Activated CD4-positive, CD25-positive, alpha-beta regulatory T cell treated with anti-CD3 and anti-CD28 coated beads, Interleukin-2, amount 50 U/mL, for 16 hours (primary cell): ENCODE results near the gene STK32B.
"Not testable (repeated sequence)": the region's sequence is repeated elsewhere in the genome, so short reads cannot be mapped to it uniquely, and the experiment has no call there.

Experiments
- DNase-seq: peaks from one replicate; pipeline ENCODE4 v3.0.0-alpha.2; 2020; ENCODE audit warnings: low read depth, low spot score

The STK32B gene

DNA sequence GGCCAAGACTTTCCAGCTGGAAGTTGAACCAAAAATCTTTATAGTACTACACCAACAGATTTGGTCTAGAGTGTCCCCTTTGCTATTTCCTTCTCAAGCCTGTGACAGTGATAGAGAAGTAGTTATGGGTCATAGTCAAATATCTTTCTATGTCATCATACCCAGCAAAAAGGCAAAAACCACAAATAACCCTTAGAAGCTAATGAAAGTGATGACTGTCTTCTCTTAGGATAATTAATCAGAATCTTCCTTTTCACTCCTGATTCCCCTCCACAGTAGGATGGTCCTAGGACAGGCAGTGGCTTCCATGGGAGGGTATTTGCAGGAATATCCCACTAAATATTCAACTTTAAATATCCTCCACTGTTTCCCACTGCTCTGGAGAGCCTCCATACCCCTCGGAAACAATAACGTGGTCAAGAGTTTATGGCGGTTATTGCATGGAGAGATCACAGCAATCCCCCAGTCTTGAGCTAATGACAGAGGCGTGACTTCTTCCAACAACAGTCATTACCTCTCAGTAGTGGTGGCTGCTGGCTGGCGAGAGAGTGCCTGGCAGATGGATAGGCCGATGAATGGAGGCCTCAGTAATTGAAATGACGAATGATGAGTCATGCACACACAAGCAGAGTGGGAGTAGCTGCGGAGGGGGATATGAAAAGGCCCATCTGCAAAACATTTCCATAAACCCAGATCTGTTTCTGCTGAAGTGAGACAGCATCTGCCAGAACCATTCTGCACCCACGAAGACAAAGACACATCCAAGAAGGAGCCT, 154.9 kb downstream of the STK32B start:
- no peak for DNase-seq

DNA sequence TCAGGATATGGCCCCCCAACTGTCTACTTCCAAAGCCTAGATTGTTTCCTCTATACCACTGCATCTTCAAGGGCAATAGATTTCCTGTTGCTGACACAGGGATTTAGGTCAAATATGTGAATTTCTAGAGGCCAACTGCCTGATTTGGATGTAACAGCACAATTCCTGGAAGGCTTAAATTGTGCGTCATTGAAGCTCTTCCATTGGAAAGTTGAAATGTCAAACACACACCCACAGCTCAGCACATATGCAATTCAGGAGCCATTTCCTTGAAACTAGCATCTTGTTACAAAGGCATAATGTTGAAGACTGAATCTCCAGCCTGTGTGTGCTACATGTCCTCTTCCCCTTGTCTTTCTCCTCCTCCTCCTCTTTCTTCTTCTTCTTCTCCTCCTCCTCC, 158.6 kb downstream of the STK32B start:
- DNase-seq = no peak

DNA sequence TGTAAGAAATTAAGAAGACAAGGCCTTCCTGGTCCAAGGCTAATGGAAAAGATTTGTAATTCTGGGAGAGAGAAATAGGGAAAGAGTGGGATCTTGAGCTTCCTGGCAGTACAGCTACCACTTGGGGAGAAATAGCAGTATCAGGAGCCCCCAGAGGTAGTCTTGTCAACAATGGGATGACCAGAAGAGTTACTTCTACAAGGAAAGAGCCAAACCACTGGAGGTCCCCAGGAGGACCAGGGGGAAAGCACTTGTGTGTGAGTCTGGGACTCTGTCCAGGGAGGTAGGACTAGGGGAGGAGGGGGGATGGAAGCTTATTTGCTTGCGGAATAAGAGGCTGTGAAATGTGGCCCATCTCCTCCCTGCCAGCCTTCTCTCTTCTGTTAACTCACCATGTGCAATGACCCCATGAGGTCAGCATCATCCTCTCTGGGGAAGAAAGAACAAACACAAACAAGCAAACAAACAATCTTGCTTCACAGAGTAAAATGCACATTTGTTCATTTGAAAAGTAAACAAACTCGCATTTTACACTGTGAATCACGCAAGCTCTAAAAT, 160.1 kb downstream of the STK32B start:
- DNase-seq = no peak

DNA sequence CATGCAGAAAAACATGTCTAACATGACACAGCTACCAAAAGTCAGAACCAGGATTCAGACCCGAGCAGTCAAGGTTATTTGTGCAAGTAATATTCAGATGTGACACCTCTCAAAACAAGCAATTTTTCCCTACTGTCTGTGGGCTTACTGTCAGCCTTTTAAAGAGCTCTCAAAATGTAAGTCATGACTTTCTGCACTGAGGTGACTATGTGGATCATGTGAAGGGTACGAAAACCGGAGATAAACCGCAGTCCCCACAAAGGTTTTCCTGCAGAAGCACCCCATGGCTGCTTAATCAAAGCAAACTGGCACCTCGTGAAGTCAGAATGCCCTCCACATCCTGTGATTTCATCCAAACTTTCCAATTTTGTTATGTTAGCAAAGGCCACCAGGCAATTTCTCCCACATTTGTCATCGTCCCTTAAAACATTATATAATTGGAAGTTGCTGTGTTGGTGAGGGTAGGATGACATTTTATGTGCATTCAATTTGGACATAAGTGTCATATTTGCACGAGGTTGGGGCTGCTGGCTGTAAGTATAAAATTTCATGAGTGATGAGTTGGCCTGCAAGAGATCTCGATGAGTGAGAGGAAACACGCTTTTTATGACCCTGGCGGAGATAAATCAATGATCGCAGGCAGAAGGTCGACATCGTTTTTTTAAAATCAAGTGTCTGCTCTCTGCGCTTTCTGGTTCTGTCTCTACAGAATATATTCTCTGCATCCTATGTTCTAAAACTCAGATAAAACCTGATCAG, 161.2 kb downstream of the STK32B start:
- DNase-seq = no peak

DNA sequence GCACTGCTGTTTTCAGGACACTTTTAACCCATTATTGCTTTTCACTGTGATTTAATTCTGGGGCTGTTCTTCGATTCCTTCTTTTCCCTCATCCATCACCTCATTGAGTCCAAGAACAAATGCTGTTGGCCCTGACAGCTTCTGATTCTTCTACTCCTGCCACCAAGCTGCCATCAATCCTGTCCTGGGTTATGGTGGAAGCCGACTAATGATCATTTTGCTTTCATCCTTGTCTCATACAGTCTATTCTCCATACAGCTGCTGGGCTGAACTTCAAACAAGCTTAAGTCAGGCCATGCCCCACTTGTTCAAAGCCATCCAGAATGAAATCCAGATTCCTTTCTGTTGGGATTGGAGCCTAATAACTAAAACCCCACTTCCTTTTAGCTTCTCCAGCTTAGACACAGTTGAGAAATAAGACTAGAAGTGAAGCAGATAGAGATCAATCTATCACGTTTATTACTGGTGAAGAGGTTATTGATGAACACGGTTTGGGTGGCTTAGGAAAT, 161.9 kb downstream of the STK32B start:
- no peak for DNase-seq

DNA sequence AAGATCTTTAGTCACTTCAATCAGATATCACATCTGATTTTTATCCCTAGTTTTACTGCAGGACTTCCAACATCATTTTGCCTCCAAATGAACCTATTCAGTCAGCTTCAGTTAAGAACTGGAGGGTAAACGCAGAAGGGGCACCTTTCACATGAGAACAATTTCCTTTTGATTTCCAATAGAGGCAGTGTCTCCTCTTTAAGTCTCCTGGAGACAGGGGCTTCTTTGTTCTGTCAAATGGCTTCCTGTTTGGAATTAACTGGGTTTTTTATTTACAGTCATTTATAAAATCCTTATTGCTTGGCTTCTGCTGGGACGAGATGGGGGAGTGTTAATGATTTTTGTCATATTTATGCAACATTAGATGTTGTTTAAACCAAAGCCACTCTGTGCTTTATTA, 164.0 kb downstream of the STK32B start:
- no peak for DNase-seq

DNA sequence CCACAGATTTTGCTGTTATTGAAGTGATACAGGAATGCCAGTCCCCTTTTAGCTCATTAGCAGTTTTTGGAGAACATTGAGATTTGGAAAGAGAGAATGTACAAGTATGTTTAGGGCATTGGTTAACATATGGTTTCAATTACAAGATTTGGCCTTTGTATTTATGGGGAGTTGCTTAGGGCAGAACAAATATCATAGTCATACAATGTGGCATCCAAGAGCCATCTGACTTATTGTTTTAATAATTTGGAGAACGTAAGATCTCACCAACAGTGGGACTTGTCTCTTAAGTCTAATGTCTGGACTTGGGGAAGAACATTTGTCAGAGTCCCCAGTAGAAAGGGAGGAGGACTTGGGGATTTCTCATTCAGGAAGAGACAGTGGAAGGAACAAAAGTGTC, 166.1 kb downstream of the STK32B start:
- no peak for DNase-seq

DNA sequence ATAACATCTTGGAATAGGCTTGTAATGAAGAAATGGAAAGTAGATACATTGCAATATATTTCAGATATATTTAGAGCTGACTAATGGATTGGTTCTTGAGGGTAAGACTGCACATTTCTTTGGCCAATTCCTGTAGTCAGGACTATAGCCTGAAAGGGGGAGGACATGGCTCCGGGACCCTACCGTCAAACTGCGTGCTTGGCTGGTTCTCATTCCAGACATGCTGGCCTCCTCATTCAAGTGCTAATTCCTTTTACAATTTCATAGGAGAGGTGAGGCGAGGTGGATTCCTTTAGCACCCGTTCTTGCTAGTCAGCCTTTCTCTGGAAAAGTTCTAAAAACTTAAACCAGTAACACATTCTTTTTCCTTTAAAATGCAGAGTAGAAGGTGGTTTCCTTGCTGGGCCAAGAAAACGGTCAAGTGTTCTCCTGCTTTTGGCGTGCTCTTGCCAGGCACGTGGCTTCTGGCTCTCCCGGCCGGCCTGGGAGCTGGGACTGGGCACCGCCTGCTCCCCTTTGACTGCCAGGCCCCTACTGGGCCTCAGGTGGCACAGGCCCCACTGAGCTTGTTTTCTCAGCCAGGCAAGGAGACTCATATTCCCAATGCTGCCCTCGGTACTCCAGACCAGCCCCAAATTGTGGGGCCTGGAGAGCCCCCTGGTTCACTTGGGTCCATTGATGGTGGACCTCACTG, 167.2 kb downstream of the STK32B start:
- DNase-seq = no peak

DNA sequence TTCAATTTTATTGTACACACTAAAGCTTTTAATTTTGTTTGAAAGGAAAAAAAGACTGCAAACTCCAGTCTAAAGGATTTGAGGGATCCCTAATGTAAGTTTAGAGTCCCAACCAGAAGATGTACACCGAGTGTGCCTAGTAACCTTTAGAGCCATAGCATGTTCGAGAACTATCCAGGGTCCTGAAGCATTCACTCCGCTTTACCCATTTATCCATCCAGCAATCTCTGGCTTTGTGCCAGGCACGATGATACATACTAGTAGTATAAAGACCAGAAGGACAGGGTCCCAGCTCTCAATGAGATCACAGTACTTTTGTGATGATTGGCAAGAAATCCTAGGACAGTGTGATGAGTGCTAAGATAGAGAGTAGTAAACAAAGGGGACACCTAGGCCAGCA, 168.7 kb downstream of the STK32B start:
- DNase-seq = no peak

DNA sequence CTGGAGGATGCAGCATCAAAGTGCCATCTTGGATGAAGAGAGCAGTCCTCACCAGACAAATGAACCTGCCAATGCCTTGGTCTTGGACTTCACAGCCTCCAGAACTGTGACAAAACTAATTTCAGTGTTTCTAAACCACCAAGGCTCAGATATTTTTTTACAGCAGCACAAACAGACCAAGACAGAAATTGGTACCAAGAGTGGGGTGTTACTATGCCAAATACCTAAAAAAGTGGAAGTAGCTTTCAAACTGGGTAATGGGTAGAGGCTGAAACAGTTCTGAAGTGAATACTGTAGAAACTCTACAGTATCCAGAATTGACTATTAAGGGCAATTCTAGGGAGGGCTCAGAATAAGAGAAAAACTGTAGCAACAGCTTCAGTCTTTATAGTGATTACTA, 170.8 kb downstream of the STK32B start:
- no peak for DNase-seq

DNA sequence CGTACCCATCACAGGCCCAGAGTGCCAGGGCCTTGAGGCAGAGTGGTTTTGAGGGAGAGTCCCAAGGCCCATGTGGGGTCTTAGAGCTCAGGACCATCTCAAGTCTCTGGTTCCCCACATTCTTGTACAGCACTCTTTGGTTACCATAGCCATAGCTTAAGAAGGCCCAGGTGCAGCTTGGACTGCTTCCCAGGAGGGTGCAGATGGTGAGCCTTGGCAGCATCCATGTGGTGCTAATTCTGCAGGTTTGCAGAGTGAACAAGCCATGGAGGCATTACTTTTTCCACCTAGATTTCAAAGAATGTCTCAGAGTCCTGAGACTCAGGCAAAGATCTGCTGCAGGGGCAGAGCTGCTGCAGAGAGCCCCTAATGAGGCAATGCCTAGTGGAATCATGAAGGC, 171.7 kb downstream of the STK32B start:
- no peak for DNase-seq

DNA sequence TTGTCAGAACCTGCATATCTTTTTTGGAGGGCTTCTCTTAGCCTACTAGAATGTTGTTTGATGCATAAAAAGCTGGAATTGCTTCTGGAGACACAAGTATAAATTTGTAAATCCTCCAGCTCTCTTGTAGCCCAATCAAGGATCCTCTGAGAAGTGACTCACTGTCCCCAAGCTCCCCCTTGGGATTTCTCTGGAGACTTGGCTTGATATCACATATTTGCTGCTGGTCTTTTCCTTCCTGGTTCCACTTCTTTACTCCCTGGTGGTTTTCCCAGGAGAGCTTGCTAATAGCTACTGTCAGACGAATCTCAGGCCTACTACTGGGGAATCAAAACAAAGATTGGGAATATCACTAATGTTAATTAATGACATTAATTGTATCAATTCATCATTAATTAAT, 173.1 kb downstream of the STK32B start:
- no peak for DNase-seq

DNA sequence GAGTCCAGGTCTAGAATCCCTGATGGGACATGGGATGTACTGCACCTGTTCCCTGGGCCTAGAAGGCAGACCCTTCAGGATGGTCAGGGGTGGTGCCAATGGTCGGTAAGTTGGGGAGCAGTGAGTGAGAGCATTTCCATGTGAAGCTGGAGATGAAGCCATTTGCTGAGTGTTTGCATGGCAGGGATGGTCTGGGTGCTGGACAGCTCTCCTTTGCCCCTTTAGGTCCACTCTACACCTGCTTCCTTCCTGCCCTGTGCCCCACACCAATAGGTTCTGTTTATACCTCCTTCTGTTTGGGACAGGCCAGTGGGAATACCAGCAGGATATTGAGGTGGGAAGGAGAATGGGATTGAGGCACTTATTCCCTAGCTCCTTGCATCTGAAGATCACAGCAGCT, 181.3 kb downstream of the STK32B start:
- no peak for DNase-seq

DNA sequence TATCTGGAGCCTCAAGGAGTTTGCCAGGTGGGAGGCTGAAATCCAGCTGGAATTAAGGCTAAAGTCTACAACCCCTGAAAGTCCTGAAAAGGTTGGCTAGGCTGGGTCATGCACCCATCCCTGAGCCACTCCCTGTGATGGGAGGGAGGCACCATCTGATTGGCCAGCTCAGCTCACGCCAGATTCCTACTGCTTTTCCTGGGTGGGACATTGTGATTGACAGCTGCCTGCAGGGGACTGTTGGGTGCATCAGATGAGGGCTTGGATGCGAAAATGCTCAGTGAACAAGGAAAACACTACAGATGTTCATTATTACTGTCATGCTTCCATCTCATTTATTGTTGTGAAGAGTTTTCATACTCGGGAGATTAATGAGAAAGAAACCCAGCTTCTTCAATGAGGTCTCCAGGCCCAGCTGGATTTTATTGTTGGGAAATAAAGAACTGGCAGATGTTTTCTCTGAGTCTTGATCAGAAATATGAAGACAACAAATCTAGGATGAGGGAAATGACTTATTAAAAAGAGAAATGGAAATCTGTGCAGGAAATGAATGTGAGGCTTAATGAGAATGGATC, 185.9 kb downstream of the STK32B start:
- no peak for DNase-seq

DNA sequence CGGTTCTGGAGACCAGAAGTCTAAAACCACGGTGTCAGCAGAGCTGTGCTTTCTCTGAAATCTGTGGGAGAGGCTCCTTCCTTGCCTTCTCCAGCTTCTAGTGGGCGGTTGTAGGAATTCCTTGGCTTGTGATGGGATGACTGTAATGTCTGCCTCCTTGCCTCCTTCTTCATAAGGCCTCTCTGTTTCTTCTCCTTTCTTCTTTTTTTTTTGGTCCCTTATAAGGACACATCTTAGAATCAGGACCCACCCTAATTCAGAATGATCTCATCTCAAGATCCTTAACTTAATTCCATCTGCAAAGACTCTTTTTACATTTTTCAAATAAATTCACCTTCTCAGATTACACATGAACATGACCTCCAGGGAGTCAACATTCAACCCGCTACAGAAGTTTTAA, 186.9 kb downstream of the STK32B start:
- DNase-seq = no peak

DNA sequence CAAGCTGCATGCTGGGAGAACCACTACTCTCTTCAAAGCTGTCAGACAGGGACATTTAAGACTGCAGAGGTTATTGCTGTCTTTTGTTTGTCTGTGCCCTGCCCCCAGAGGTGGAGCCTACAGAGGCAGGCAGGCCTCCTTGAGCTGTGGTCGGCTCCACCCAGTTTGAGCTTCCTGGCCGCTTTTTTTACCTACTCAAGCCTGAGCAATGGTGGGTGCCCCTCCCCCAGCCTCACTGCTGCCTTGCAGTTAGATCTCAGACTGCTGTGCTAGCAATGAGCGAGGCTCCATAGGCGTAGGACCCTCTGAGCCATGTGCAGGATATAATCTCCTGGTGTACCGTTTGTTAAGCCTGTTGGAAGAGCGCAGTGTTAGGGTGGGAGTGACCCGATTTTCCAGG, 195.8 kb downstream of the STK32B start:
- DNase-seq = not testable (repeated sequence)

DNA sequence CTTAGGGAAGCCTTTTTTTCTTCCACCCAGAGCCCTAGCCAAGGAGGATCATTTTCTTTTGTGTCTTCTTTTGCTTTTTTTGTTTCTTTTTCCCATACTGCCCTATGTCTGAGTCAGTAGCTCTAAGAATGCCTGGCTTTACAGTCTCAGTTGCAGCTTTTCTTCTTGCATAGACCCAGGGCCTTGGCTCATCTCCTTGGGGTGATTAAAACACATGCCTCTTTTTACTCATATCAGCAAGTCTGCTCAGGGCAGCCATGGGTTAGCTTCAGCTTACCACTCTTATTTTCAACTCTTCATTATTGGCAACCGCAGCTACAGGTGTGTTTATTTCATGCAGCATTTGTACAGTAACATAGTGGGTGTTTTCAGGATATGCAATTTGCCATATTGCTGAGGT, 196.5 kb downstream of the STK32B start:
- DNase-seq = no peak

DNA sequence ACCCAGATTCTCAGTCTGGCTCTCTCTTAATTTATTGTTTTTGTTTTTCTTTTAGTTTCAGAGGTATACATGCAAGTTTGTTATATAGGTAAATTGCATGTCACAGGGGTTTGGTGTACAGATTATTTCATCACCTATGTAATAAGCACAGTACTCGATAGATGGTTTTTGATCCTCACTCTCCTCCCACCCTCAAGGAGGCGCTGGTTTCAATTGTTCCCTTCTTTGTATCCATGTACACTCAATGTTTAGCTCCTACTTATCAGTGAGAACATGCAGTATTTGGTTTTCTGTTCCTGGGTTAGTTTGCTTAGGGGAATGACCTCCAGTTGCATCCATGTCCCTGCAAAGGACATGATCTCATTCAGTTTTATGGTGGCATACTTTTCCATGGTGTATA, 198.4 kb downstream of the STK32B start:
- DNase-seq = no peak

DNA sequence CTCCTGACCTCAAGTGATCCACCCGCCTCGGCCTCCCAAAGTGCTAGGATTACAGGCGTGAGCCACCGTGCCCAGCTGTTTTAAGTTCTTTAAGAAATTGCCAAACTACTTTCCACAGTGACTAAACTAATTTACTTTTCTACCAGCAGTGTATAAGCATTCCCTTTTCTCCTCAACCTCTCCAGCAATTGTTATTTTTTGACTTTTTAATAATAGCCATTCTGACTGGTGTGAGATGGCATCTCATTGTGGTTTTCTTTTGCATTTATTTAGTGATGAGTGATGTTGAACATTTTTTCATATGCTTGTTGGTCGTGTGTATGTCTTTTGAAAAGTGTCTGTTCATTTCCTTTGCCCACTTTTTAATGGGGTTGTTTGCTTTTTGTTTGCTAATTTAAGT, 199.3 kb downstream of the STK32B start:
- not testable (repeated sequence) for DNase-seq

DNA sequence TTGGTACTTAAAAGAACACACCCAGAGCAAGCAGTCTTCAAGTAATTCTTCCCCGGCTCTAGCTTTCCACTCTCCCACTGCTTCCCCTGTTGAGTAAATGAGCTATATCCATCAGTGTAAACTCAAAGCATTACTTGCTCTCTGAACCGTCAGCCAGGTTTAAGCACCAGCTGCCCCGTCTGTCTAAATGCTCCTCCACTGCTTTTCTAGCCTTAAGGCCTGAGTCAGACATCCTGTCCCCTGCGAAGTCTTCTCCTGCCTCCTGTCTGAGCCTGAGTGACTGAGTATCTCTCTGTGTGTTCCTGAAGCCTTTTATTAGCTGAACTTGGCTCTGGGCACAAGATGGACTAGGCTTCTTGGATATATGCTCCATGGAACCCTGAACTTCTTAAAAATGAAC, 205.1 kb downstream of the STK32B start:
- no peak for DNase-seq

DNA sequence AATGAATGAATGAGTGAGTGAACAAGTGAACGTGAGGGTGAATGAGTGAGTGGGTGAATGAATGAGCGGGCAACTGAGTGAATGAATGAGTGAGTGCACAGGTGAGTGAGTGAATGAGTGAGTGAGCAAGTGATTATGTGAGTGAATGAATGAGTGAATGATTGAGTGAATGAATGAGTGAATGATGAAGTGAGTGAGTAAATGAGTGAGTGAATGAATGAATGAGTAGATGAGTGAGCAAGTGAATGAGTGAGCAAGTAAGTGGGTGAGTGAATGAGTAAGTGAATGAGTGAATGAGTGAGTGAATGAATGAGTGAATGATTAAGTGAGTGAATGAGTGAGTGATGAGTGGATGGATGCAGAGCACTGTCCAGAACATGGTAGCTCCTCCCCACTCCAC, 205.8 kb downstream of the STK32B start:
- no peak for DNase-seq

DNA sequence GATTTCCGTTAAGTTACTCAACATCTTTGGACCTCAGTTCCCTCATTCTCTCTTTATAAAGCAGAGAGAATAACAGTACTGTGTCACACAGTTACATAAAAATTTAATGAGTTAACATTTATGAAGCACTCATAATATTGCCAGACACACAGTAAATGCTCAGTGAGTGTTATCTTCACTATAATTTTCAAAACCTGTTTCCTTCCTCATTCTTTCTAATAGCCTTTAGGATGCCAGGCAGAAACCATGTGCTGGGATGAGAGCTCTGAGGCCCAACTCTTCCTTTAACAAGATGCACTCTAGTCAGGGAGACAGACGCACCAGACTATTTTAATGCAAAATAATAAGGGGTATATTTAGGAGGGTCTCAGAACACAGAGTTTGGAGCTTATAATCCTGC, 208.2 kb downstream of the STK32B start:
- DNase-seq = no peak
